Measurements from ENCODE around the gene NIPA2. TPM values are rescaled to one million over a fixed set of nuclear protein-coding genes. Genes with fewer than 3 reads are reported as not detected.

Gene NIPA2
- total RNA-seq (2022; extraction: Qiagen RNA extraction; ENCODE audit: low read depth), result 99.9 to 118 TPM (median 109 TPM) in 5 replicates

GRCh38 chr15:22838292-22839042 lies at the start of gene NIPA2:
NIPA2 (plus strand) TSS chr15:22838666; CDS start chr15:22851732, 13,066 bp downstream.

Other genes starting within 250 kb of the NIPA2 start
- gene NIPA1, start 52.0 kb upstream of the NIPA2 start, total RNA-seq (2022; extraction: Qiagen RNA extraction; ENCODE audit: low read depth), result 20.6 to 25.6 TPM (median 22.6 TPM) in 5 replicates
- gene CYFIP1, start 141.7 kb downstream of the NIPA2 start, total RNA-seq (2022; extraction: Qiagen RNA extraction; ENCODE audit: low read depth), result 70.9 to 87.4 TPM (median 79.6 TPM) in 5 replicates
- gene TUBGCP5, start 200.9 kb downstream of the NIPA2 start, total RNA-seq (2022; extraction: Qiagen RNA extraction; ENCODE audit: low read depth), result 21.6 to 28.1 TPM (median 25.8 TPM) in 5 replicates

Data from A549 treated with GW870086 at 1 μM for 4 hours (cell line).